Endothelial cell of umbilical vein (primary cell): ENCODE results near the gene SLC29A3. TPM values are rescaled to one million over a fixed set of nuclear protein-coding genes. Genes with fewer than 3 reads are reported as not detected.

ENCODE experiments used
- BruUV-seq: library from RNA; stranded (reverse); fragments of 400-500 nt; replicated peaks from 2 replicates; lab custom pipeline; 2021; lab: Mats Ljungman, UMichigan
- CTCF ChIA-PET: fragments of 300-600, 350-600 bp; sonication (Branson Sonifier 250); formaldehyde crosslinking; loops from one replicate; lab custom pipeline; 2021; ENCODE audit warnings: antibody characterized with exemption, inconsistent platforms; lab: Charles Lee
- POLR2A ChIA-PET: fragments of 300-600, 350-600 bp; sonication (Branson Sonifier 250); formaldehyde crosslinking; loops from one replicate; lab custom pipeline; 2021; ENCODE audit warnings: antibody characterized with exemption, inconsistent platforms; lab: Charles Lee
- DNase-seq: peaks from one replicate; pipeline ENCODE4 v3.0.0-alpha.2; 2011; ENCODE audit warnings: low read depth, low spot score
- FAIRE-seq: peaks from 2 replicates; lab custom pipeline; 2011; peaks lifted over from hg19 to GRCh38; lab: Jason Lieb, UNC
- H2AFZ ChIP-seq: 2 replicates; pipeline ENCODE4 v1.6.0; 2012; ENCODE audit warnings: low read depth, low read length, control low read depth, inconsistent platforms
- H3K27ac ChIP-seq: 2 replicates; pipeline ENCODE4 v1.5.1; 2011; ENCODE audit warnings: low read depth, mild to moderate bottlenecking, control low read depth, low read length, moderate library complexity; ENCODE audit not compliant: insufficient read depth
- H3K27me3 ChIP-seq, 2 experiments: 2 replicates each; pipeline versions ENCODE4 v1.6.0 to v1.6.1; 2011; ENCODE audit warnings: low read length in 2 of 2, mixed read lengths in 1 of 2; ENCODE audit not compliant: control insufficient read depth in 2 of 2, insufficient read depth in 2 of 2
- H3K36me3 ChIP-seq, 2 experiments: 2 replicates in 1 of 2; 3 replicates in 1 of 2; pipeline ENCODE4 v1.5.1; 2011; ENCODE audit warnings: low read length in 2 of 2, mild to moderate bottlenecking in 1 of 2, moderate library complexity in 1 of 2; ENCODE audit not compliant: control insufficient read depth in 2 of 2, insufficient read depth in 2 of 2; ENCODE audit errors: extremely low read depth in 1 of 2
- H3K4me1 ChIP-seq: 3 replicates; pipeline ENCODE4 v1.5.1; 2011; ENCODE audit warnings: mild to moderate bottlenecking, low read length; ENCODE audit not compliant: control insufficient read depth, insufficient read depth; ENCODE audit errors: extremely low read depth
- H3K4me2 ChIP-seq: 2 replicates; pipeline ENCODE4 v1.6.1; 2011; ENCODE audit warnings: low read length, control low read depth, mixed read lengths; ENCODE audit not compliant: insufficient read depth
- H3K4me3 ChIP-seq, 3 experiments: fragments of 200-600 bp in 1 of 3; sonication (generic), shearing (Covaris generic) in 1 of 3; replicated peaks in 1 of 3; 2 replicates each; pipeline ENCODE4 v1.5.1; 2011 to 2016; ENCODE audit warnings: control low read depth in 3 of 3, low read length in 3 of 3, mild to moderate bottlenecking in 2 of 3, inconsistent platforms in 1 of 3, low read depth in 1 of 3, moderate library complexity in 1 of 3; ENCODE audit not compliant: insufficient read depth in 1 of 3
- H3K79me2 ChIP-seq: 2 replicates; pipeline ENCODE4 v1.6.0; 2012; ENCODE audit warnings: low read length, inconsistent platforms; ENCODE audit not compliant: control insufficient read depth, insufficient read depth
- H3K9ac ChIP-seq: replicated peaks from 2 replicates; pipeline ENCODE3; 2011; ENCODE audit warnings: low read length, control low read depth; ENCODE audit not compliant: insufficient read depth; ENCODE audit errors: extremely low read depth
- H3K9me1 ChIP-seq: replicated peaks from 3 replicates; pipeline ENCODE4 v1.6.0; 2011; ENCODE audit warnings: mild to moderate bottlenecking, low read length; ENCODE audit not compliant: control insufficient read depth, insufficient read depth; ENCODE audit errors: extremely low read depth
- H3K9me3 ChIP-seq: replicated peaks from 2 replicates; pipeline ENCODE4 v1.5.1; 2012; ENCODE audit warnings: low read length, inconsistent platforms; ENCODE audit not compliant: control insufficient read depth, insufficient read depth
- H4K20me1 ChIP-seq: replicated peaks from 2 replicates; pipeline ENCODE3; 2011; ENCODE audit warnings: mild to moderate bottlenecking, low read length; ENCODE audit not compliant: control insufficient read depth, insufficient read depth; ENCODE audit errors: extremely low read depth
- CTCF ChIP-seq, 2 donors: IDR thresholded peaks; 1 replicate in 1 of 2; 2 replicates in 1 of 2; pipeline ENCODE4 v1.5.1; 2011; ENCODE audit warnings: low read length in 2 of 2, mild to moderate bottlenecking in 2 of 2, moderate library complexity in 2 of 2, control low read depth in 1 of 2, inconsistent platforms in 1 of 2, low read depth in 1 of 2; ENCODE audit not compliant: insufficient read depth in 1 of 2; ENCODE audit errors: extremely low read depth in 1 of 2
- EZH2 ChIP-seq: IDR thresholded peaks from 2 replicates; pipeline ENCODE4 v1.6.1; 2012; ENCODE audit warnings: borderline replicate concordance, low read depth, mild to moderate bottlenecking, moderate library complexity, low read length, inconsistent platforms; ENCODE audit not compliant: severe bottlenecking
- FOS ChIP-seq: IDR thresholded peaks from 2 replicates; pipeline ENCODE4 v1.6.1; 2011; ENCODE audit warnings: mild to moderate bottlenecking, low read length, moderate library complexity, borderline replicate concordance; ENCODE audit not compliant: insufficient read depth
- GATA2 ChIP-seq: IDR thresholded peaks from 2 replicates; pipeline ENCODE4 v1.7.0; 2011; ENCODE audit warnings: low read depth, mild to moderate bottlenecking, moderate library complexity, mixed read lengths, low read length; ENCODE audit not compliant: insufficient read length, insufficient read depth
- JUN ChIP-seq: IDR thresholded peaks from 2 replicates; pipeline ENCODE4 v1.6.1; 2011; ENCODE audit warnings: borderline replicate concordance, low read depth; ENCODE audit not compliant: insufficient read length, insufficient read depth
- MAX ChIP-seq: IDR thresholded peaks from 2 replicates; pipeline ENCODE4 v1.6.1; 2011; ENCODE audit not compliant: insufficient read depth, insufficient read length
- MYC ChIP-seq: IDR thresholded peaks from one replicate; pipeline ENCODE4 v1.6.1; 2011; ENCODE audit warnings: mild to moderate bottlenecking, low read depth, low read length
- POLR2A ChIP-seq: IDR thresholded peaks from 2 replicates; pipeline ENCODE4 v1.6.1; 2012; ENCODE audit warnings: low read depth, mild to moderate bottlenecking, control low read depth, low read length
- POLR2AphosphoS5 ChIP-seq: IDR thresholded peaks from 2 replicates; pipeline ENCODE4 v1.6.1; 2012; ENCODE audit warnings: low read depth, mild to moderate bottlenecking, control low read depth, low read length, moderate library complexity; ENCODE audit not compliant: insufficient read depth
- dilution Hi-C: fragments of 300-500 bp; cut with MboI; formaldehyde crosslinking; loops from one replicate; pipeline ENCODE4 v1.15.0; 2019; ENCODE audit warnings: low sequenced_read_pairs; ENCODE audit not compliant: extremely low pct_ligation_motif_present
- intact Hi-C: fragments of 100-400 bp; cut with micrococcal nuclease; formaldehyde crosslinking; loops from one replicate; pipeline ENCODE4 v1.10.0; 2022
- polyA plus RNA-seq, 4 experiments: library from polyadenylated mRNA; depleted of rRNA in 3 of 4; stranded (reverse) in 3 of 4; unstranded in 1 of 4; fragments of >200 nt; gene quantifications; 2 replicates each; pipeline versions ENCODE4 v1.2.1 to v1.2.3, GENCODE V29; 2011 to 2012; ENCODE audit warnings: missing spikeins in 1 of 4
- total RNA-seq: library from RNA; stranded (reverse); gene quantifications from 2 replicates; pipeline ENCODE4 v1.2.3, GENCODE V29; 2021

Gene SLC29A3
- total and polyA plus RNA-seq, 2 donors (not counting 3 experiments of a cell fraction or from before 2014, with no cell fraction given) = 5.0 to 9.1 TPM

GRCh38 chr10:71284544-71285179 is 34.4 kb upstream of the SLC29A3 start:
- no peaks in the 10 kb centered on the region for H4K20me1 ChIP-seq
- no peak overlapping the region for H3K4me3 ChIP-seq
- ChIA-PET CTCF (interaction anchor here (0.6 to 7.6 kb wide), 28 partner anchors 8 to 823 kb away, joined by 3 to 108 read pairs (median 5); partner anchors contain the start of gene UNC5B), POLR2A (no interaction called here)
- no peak overlapping the region for H3K27ac ChIP-seq
- TF ChIP-seq JUN = no peak
- TF ChIP-seq CTCF (IDR thresholded peaks at IDR 0.05; ENCODE audit: extremely low read depth in 1 of 2, insufficient read depth in 1 of 2, low read depth in 1 of 2, low read length in 2 of 2) = no peak
- no peak for TF ChIP-seq FOS
- TF ChIP-seq POLR2AphosphoS5 = no peak
- TF ChIP-seq GATA2 = no peak
- TF ChIP-seq MAX = no peak
- TF ChIP-seq EZH2 = no peak
- TF ChIP-seq POLR2A = no peak
- no peak for TF ChIP-seq MYC
- no peaks in the 10 kb centered on the region for H3K9me1 ChIP-seq
- FAIRE-seq = no peak
- H3K9me3 ChIP-seq = no peaks in the 10 kb centered on the region
- no peaks in the 10 kb centered on the region for H3K36me3 ChIP-seq
- no peak overlapping the region for H2AFZ ChIP-seq
- BruUV-seq = no TSS peak
- no peak for DNase-seq
- dilution Hi-C loops (no loop called here), intact Hi-C loops (loop anchor here (1.0 kb wide), 4 partner anchors 14 to 381 kb away; no protein-coding TSS in a partner anchor)
- no peaks in the 10 kb centered on the region for H3K79me2 ChIP-seq
- no peak overlapping the region for H3K4me2 ChIP-seq
- H3K4me1 ChIP-seq = no peaks in the 10 kb centered on the region
- no peak overlapping the region for H3K9ac ChIP-seq
- no peaks in the 10 kb centered on the region for H3K27me3 ChIP-seq
